ENCODE results near the gene SPRED2.

Gene SPRED2

GRCh38 chr2:65413106-65413505 is 19.3 kb downstream of the SPRED2 start:
- no peak for DNase-seq

- DNase-seq: no peak
Observed at GRCh38 chr2:65411056-65411795, 21.2 kb downstream of the SPRED2 start.

- DNase-seq: no peak
Observed at GRCh38 chr2:65409045-65409444, 23.4 kb downstream of the SPRED2 start.

- no peak for DNase-seq
Observed at GRCh38 chr2:65407240-65407639, 25.2 kb downstream of the SPRED2 start.

- DNase-seq: no peak
Observed at GRCh38 chr2:65404988-65405697, 27.3 kb downstream of the SPRED2 start.

- DNase-seq: no peak
Observed at GRCh38 chr2:65403529-65403915, 28.9 kb downstream of the SPRED2 start.

GRCh38 chr2:65402780-65403528 is 29.4 kb downstream of the SPRED2 start:
- no peak for DNase-seq

- DNase-seq: no peak
Observed at GRCh38 chr2:65402323-65402722, 30.1 kb downstream of the SPRED2 start.

GRCh38 chr2:65397122-65397521 is 35.3 kb downstream of the SPRED2 start:
- DNase-seq: no peak

GRCh38 chr2:65396348-65397026 is 35.9 kb downstream of the SPRED2 start:
- DNase-seq: no peak

GRCh38 chr2:65395621-65396347 is 36.6 kb downstream of the SPRED2 start:
- DNase-seq: no peak

- no peak for DNase-seq
Observed at GRCh38 chr2:65393743-65394422, 38.5 kb downstream of the SPRED2 start.

GRCh38 chr2:65393046-65393445 is 39.4 kb downstream of the SPRED2 start:
- DNase-seq: no peak

- no peak for DNase-seq
Observed at GRCh38 chr2:65392609-65393008, 39.8 kb downstream of the SPRED2 start.

- DNase-seq: no peak
Observed at GRCh38 chr2:65390134-65390533, 42.3 kb downstream of the SPRED2 start.

- DNase-seq: no peak
Observed at GRCh38 chr2:65389476-65389875, 42.9 kb downstream of the SPRED2 start.

- DNase-seq: no peak
Observed at GRCh38 chr2:65388596-65389390, 43.6 kb downstream of the SPRED2 start.

- DNase-seq: no peak
Observed at GRCh38 chr2:65388051-65388531, 44.3 kb downstream of the SPRED2 start.

GRCh38 chr2:65386989-65387388 is 45.4 kb downstream of the SPRED2 start:
- DNase-seq: no peak

GRCh38 chr2:65386344-65386743 is 46.1 kb downstream of the SPRED2 start:
- DNase-seq: no peak
